Stimulated activated CD4-positive, alpha-beta T cell treated with anti-CD3 and anti-CD28 coated beads, Interleukin-12 subunit alpha, Interleukin-12 subunit beta, amount 100 ng/mL, for 24 hours (primary cell): ENCODE measurements around the gene USP7.
A peak's percentile ranks its signal among the peaks of the same experiment; 100 is the strongest.
"Not testable (repeated sequence)": the region's sequence is repeated elsewhere in the genome, so short reads cannot be mapped to it uniquely, and the experiment has no call there.

ENCODE experiments used
- DNase-seq, 2 experiments: peaks; one replicate each; pipeline ENCODE4 v3.0.0-alpha.2; 2020; ENCODE audit warnings: low read depth in 2 of 2

The USP7 gene

DNA sequence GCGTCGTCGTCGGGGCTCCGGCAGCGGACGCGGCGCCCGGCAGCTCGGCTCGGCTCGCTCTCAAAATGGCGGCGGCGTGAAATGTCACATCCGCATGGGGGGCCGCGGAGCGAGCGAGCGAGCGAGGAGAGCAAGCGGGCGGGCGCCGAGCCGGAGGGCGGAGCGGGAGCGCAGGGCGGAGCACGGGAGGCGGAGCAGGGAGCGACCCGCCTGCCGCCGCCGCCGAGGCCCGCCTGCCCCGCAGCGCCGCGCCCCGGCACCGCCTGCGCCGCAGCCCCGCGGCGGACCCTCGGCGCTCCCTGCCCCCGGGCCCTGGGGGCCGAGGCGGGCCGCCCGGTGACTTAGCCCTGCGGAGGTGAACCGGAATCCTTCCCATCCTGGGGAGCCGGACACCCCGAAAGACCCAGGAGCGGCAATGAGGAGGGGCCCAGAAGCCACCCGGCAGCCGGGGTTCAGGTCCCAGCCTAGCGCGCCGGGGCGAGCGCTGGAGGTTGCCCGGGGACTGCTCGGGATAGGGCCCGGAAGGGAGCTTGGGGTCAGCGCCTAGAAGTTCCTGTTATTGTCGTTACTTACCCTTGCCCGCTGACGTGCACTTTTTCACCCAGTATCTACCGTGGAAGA lies at the start of gene USP7:
Gene USP7 (minus strand): TSS at position 86 of the 621 bp plus-strand sequence. CDS start 621 bp downstream, outside the sequence.
- peak; percentile 81 to 87 for DNase-seq

DNA sequence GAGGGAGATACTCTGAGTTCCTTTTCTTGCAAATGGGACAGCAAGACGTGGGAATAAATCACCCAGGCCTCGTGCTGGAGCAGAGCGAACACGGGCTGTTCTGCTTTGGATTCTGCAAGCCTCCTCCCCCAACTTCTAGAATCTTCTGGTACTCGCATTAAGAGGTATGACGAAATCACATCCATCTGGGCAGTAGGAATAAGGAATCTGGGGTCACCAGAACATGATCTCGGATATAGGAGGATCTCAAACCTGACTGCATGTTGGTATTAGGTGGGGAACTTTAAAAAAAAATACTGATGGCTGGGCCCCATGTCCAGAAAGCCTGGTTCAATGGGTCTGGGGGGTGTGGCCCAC lies 49.8 kb upstream of the USP7 start:
- DNase-seq = no peak

DNA sequence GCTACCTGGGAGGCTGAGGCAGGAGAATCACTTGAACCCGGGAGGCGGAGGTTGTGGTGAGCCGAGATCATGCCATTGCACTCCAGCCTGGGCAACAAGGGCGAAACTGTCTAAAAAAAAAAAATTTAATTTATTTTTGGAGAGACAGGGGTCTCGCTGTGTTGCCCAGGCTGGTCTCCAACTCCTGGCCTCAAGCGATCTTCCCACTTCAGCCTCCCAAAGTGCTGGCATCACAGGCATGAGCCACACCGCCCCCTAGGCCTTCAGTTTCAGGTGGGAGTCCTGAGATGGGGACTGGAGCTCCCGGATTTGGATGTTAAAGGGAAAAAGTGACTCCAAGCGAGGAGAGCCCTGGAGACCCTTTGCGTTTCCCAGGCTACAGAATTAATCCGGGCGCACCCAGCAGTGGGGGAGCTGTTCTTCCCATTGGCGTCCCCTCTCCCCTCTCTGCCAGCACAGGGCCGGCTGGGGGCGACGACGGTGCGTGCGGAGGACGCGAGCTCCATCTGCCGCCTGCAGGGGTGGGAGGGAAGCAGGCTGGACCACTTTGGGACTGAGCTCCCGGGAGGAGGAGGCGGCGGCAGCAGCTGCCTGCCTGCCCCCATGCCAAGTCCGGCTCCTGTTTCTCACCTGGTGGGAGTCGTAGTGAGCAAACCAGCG lies 49.3 kb upstream of the USP7 start:
- no peak for DNase-seq

DNA sequence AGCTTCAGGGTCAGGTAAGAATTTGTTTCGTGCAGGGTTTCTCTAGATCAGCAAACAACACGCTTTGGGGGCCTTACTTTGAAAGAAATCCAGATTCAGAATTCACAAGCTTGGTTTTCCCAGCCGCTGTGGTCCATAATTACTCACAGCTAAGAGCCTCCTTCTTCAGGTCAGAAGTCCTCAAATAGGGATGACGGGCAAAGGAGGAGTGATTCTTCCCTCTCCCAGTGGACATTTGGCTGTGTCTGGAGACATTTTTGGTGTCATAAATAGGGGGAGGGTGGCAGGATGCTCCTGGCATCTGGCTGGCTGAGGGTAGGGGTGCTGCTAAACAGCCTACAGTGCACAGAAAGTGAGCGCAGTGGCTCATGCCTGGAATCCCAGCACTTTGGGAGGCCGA lies 48.6 kb upstream of the USP7 start:
- DNase-seq = no peak

DNA sequence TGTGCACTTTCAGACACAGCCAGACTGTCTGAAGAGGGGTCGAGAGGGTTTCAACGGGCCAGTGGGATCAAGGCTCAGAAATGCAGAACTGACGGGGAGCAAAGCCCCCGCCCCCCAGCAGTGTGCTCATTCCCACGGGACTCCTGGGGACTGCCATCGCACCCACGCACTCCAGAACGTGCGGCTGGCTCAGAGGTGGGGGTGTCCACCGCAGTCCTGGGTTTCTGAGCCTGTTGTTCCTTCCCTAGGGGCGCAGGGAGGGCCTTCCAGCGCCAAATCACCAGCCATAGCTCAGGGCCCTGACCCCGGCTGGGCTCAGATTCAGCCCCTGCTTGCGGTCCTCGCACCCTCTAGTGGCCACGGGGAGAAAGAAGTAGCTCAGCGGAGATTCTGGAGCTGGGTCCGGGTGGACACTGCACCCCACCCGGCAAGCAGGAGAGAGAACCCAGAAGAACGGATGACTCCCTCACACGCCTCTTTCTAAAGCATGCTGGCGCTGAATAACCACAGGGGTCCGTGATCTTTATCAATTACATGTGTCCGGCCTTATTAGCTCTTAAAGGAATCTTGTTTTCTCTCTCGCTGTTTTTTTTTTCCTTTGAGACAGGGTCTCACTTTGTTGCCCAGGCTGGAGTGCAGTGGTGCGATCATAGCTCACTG lies 45.0 kb upstream of the USP7 start:
- DNase-seq = peak; percentile 24 to 66

DNA sequence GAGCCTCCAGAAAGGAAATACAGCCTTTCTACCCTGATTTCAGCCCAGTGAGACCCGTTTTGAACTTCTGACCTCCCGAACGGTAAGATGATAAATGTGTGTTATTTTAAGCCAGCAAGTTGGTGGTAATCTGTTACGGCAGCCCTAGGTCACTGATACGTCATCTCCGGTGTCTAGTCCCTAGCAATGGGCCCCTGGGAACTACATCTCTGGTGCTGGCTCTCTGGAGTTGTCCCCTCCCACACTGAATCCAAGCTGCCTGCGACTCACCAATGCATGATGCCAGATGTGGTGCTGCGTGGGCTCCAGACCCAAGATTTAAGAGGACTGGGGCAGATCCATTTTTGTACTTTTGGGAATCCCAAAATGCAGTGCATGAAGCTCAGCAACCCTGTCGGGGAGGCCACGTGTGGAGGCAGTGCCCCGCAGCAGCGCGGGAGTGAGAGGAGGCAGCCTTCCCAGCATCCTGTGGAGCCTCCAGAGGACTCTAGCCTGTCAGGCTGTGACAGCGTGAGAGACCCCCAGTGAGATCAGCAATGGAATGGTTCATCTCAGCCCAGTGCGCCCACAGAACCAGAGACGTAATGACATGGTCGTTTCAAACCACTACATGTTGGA lies 43.6 kb upstream of the USP7 start:
- DNase-seq = no peak

DNA sequence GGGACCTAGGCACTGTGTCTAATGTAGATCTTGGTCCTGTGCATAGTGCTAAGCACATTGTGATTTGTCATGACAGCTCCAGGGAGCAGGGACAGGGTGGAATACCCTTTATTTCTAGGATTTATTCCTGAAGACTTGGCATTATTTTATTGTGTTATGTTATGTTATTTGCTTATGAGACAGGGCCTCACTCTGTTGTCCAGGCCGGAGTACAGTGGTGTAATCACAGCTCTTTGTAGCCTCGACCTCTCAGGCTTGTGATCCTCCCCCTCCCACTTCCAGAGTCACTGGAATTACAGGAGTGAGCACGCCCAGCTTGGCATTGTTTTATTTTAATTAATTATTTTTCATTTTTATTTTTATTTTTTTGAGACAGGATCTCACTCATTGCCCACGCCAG lies 40.5 kb upstream of the USP7 start:
- no peak for DNase-seq

DNA sequence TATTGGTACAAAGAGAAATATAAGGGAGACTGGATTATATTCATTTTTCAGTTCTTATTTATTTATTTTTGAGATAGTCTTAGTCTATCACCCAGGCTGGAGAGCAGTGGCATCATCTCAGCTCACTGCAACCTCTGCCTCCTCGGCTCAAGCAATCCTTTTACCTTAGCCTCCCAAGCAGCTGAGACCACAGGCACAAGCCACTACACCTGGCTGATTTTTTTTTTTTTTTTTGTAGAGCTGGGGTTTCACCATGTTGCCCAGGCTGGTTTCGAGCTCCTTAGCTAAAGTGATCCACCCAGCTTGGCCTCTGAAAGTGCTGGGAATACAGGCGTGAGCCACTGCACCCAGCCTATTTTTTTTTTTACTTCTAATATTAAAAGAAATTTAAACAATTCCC lies 40.1 kb upstream of the USP7 start:
- no peak for DNase-seq

DNA sequence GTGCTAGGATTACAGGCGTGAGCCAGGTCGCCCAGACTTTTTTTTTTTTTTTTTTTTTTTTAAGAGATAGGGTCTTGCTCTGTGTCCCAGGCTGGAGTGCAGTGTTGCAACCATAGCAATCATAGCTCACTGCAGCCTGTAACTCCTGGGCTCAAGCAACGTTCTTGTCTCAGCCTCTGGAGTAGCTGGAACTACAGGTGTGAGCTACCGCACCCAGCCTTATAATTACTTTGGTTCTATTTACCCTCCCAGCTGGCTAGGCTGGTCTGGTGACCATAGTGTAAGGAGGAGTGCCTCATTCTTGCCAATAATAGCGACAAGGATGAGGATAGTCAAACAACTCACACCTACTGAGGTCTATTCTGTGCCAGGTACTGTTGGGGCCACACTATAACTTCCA lies 39.6 kb upstream of the USP7 start:
- no peak for DNase-seq

DNA sequence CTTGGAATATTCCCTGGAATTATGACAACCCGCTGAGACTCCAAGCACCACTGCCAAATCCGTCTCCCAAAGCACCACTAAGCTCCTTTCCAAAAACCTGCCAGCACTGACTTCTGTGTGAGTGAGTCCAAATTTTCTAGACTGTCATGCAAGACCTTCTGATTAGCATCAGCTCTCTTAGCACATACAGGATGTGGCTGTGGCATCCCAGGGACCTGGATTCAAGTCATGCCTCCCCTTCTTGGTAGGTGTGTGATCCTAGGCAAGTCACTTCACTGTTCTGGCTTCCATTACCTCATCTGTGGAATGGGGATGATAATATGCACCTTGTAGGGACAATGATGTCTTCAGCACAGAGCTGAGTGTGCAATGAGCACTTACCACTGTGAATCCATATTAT lies 38.3 kb upstream of the USP7 start:
- DNase-seq = no peak

DNA sequence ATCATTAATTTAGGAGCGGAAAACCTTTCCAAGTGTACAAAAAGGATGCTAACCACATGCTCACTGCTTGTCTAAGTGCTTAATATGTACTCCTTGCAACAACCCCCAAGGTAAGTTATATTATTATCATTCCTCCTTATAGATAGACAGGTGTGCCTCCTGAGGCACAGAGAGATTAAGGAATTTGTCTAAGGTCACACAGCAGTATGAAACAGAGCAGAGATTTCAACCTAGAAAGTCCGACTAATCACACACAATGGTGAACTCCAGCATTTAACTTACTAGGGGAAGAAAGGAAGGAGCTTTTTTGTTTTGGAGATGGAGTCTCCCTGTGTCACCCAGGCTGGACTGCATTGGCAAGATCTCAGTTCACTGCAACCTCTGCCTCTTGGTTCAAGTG lies 37.0 kb upstream of the USP7 start:
- DNase-seq = no peak

DNA sequence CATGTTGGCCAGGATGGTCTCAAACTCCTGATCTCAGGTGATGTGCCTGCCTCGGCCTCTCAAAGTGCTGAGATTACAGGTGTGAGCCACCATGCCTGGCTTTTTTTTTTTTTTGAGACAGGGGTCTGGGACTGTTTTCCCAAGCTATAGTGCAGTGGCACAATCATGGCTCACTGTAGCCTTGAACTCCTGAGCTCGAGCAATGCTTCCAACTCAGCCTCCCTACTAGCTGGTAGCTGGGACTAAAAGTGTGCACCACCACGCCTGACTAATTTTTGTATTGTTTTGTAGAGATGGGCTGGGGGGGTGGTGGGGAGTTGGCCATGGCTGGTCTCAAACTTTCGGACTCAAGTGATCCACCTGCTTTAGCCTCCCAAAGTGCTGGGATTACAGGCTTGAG lies 36.1 kb upstream of the USP7 start:
- DNase-seq = no peak

DNA sequence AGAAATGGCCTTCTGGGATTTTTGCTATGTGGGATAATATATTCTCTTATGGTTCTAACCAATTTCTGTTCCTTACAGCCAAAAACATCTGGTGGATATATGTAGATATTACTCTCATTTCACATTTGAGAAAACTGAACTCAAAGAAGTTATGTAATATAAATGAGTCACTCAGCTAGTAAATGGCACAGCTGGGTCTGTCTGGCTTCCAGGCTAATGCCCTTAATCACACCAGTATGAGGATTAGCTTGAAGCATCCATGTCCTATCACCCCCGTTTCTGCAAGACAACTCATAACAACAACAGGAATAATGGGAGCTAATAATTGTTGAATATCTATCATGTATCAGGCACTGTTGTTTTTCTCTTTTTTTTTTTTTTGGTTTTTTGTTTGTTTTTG lies 34.4 kb upstream of the USP7 start:
- no peak for DNase-seq

DNA sequence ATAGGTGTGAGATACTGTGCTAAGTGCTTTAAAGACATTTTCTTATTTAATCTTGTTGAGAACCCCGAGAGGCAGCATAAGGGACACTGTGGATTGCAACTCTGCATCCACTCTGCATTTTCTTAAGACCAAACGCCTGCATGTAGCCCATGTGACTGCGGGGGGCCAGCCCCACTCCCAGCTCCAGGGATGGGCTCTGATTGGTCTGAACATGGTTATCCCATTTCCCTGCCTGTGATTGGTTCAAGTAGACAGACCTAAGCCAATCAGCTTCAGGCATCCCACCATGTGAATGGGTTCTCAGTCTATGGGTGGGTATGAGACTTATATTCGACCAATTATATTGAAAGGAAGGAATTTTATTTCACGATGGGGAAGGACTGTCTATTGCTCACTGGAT lies 33.2 kb upstream of the USP7 start:
- no peak for DNase-seq

DNA sequence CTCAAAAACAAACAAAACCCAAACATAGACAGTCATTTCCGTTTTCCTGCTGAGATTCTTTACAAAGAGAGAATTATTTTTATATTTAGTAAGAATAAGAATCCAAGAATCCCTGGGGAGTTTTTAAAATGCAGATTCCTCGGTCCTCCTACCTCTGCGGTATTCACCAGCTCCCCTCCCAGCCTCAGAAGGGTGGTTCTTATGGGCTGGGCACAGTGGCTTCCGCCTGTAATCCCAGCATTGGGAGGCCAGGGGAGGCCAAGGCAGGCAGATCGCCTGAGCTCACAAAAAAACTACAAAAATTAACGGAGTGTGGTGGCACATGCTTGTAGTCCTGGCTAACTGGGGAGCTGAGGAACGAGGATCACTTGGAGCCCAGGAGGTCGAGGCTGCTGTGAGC lies 26.7 kb upstream of the USP7 start:
- no peak for DNase-seq

DNA sequence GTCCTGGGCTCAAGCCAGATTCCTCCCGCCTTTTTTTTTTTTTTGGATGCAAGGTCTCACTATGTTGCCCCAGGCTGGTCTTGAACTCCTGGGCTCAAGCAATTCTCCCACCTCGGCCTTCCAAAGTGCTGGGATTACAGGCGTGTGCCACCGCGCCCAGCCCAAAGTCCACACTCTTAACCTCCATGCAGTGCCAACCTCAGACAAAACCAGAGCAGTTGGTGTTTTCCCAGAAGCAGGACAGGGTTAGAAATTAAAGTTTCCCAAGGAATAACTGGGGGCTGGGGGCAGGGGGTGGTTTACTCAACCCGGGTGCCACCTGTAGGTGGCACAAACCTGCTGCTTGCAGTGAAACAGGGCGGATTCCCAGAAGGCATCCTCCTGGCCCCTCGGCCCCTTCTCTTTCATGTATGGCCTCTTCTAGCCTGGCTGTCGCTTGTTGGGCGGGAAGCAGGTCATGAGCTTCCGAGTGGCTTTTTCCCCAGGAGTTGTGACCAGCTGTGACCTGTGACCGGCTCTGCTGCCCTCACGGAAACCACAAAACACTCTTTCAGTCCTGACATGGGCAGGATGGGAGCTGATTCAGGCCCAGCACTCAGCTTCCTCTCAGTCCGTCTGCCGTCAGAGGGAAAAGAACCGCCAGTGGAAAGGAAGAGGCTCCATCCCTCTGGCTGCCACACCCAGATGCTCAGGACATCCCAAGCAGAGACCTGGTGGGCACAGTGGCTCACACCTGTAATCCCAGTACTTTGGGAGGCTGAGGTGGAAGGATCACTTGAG lies 25.6 kb upstream of the USP7 start:
- DNase-seq = no peak

DNA sequence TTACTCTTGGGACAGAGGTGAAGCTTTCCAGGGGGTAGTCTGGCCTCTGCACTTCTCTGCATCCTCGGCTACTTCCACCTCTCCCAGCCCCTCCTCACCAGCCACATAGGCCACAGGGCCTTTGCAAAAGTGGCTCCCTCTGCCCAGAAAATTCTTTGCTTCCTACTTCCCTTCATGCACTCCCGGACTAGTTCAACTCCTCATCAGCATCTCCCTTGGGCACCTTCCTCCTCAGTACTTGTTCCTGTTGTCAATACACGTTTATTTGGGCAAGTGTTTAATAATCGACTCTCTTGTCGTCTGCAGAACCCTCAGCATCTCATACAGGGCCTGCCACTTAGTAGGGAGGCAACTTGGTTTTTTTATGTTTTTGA lies 23.1 kb upstream of the USP7 start:
- no peak for DNase-seq

DNA sequence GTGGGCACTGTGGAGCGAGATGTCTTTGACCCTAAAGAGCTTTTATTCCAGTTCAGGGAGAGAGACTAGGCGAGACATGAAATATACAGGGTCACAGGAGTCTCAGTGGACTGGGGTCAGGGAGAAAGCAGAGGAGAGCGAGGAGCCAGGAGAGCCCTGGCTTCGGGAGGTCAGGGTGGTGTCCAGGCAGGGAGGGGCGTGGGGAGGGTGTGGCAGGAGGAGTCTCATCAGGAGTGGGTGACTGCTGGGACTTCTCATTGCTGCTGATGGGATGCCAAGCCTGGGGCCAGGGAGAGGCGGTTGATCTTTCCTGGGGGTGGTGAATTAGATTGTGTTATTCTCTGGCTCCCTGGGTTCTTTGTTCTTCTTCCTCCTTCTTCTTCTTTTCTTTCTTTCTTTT lies 22.4 kb upstream of the USP7 start:
- no peak for DNase-seq

DNA sequence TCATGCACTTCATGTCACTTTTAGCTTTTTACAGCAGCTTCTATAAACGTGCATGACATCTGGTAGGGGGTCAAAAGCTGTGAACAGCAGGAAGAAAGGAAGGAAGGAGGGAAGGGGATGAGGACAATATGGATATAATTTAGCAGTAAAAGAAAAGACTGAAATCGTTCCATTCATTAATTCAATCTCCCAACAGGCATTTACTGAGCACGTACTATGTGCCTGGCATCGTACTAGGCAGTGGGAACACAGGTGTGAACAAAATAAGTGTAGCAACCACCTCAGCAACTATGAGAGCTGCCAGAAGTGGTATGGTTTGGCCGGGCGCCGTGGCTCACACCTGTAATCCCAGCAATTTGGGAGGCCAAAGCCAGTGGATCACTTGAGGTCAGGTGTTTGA lies 19.1 kb upstream of the USP7 start:
- DNase-seq = no peak

DNA sequence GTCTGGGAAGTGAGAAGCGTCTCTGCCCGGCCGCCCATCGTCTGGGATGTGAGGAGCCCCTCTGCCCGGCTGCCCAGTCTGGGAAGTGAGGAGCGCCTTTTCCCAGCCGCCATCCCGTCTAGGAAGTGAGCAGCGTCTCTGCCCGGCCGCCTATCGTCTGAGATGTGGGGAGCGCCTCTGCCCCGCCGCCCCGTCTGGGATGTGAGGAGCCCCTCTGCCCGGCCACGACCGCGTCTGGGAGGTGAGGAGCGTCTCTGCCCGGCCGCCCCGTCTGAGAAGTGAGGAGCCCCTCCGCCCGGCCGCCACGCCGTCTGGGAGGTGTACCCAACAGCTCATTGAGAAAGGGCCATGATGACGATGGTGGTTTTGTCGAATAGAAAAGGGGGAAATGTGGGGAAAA lies 18.2 kb upstream of the USP7 start:
- DNase-seq = not testable (repeated sequence)

DNA sequence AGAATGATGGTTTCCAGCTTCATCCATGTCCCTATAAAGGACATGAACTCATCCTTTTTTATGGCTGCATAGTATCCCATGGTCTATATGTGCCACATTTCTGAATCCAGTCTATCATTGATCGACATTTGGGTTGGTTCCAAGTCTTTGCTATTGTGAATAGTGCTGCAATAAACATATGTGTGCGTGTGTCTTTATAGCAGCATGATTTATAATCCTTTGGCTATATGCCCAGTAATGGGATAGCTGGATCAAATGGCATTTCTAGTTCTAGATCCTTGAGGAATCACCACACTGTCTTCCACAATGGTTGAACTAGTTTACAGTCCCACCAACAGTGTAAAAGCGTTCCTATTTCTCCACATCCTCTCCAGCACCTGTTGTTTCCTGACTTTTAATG lies 12.5 kb upstream of the USP7 start:
- not testable (repeated sequence) for DNase-seq

DNA sequence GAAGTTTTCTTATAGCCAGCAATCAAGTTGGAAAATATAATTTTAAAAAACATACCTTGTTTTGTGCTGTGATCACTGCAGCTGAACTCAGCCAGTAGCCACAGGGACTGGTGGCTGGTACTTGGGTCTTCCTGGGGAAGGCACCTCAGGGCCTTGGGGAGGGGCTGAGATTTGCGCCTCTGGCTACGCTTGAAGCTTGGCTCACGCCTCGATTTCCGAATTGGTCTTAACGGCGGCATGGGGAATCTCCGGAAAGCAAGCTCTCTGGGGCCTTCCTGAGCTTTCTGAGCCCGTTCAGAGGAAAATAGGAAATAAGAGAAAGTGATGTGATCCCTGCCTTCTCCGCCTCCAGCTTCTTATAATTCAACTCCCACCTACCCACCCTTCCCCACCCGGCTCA lies 11.3 kb upstream of the USP7 start:
- no peak for DNase-seq
